Endothelial cell of umbilical vein (primary cell): Measurements from ENCODE around the gene AQP1. TPM values are rescaled to one million over a fixed set of nuclear protein-coding genes. Genes with fewer than 3 reads are reported as not detected.

Experiments
- BruUV-seq: library from RNA; stranded (reverse); fragments of 400-500 nt; replicated peaks from 2 replicates; lab custom pipeline; 2021; lab: Mats Ljungman, UMichigan
- CTCF ChIA-PET: fragments of 300-600, 350-600 bp; sonication (Branson Sonifier 250); formaldehyde crosslinking; loops from one replicate; lab custom pipeline; 2021; ENCODE audit warnings: antibody characterized with exemption, inconsistent platforms; lab: Charles Lee
- POLR2A ChIA-PET: fragments of 300-600, 350-600 bp; sonication (Branson Sonifier 250); formaldehyde crosslinking; loops from one replicate; lab custom pipeline; 2021; ENCODE audit warnings: antibody characterized with exemption, inconsistent platforms; lab: Charles Lee
- DNase-seq: peaks from one replicate; pipeline ENCODE4 v3.0.0-alpha.2; 2011; ENCODE audit warnings: low read depth, low spot score
- FAIRE-seq: peaks from 2 replicates; lab custom pipeline; 2011; peaks lifted over from hg19 to GRCh38; lab: Jason Lieb, UNC
- H2AFZ ChIP-seq: 2 replicates; pipeline ENCODE4 v1.6.0; 2012; ENCODE audit warnings: low read depth, low read length, control low read depth, inconsistent platforms
- H3K27ac ChIP-seq: 2 replicates; pipeline ENCODE4 v1.5.1; 2011; ENCODE audit warnings: low read depth, mild to moderate bottlenecking, control low read depth, low read length, moderate library complexity; ENCODE audit not compliant: insufficient read depth
- H3K27me3 ChIP-seq, 2 experiments: 2 replicates each; pipeline versions ENCODE4 v1.6.0 to v1.6.1; 2011; ENCODE audit warnings: low read length in 2 of 2, mixed read lengths in 1 of 2; ENCODE audit not compliant: control insufficient read depth in 2 of 2, insufficient read depth in 2 of 2
- H3K36me3 ChIP-seq, 2 experiments: 2 replicates in 1 of 2; 3 replicates in 1 of 2; pipeline ENCODE4 v1.5.1; 2011; ENCODE audit warnings: low read length in 2 of 2, mild to moderate bottlenecking in 1 of 2, moderate library complexity in 1 of 2; ENCODE audit not compliant: control insufficient read depth in 2 of 2, insufficient read depth in 2 of 2; ENCODE audit errors: extremely low read depth in 1 of 2
- H3K4me1 ChIP-seq: 3 replicates; pipeline ENCODE4 v1.5.1; 2011; ENCODE audit warnings: mild to moderate bottlenecking, low read length; ENCODE audit not compliant: control insufficient read depth, insufficient read depth; ENCODE audit errors: extremely low read depth
- H3K4me2 ChIP-seq: 2 replicates; pipeline ENCODE4 v1.6.1; 2011; ENCODE audit warnings: low read length, control low read depth, mixed read lengths; ENCODE audit not compliant: insufficient read depth
- H3K4me3 ChIP-seq, 3 experiments: fragments of 200-600 bp in 1 of 3; sonication (generic), shearing (Covaris generic) in 1 of 3; replicated peaks in 1 of 3; 2 replicates each; pipeline ENCODE4 v1.5.1; 2011 to 2016; ENCODE audit warnings: control low read depth in 3 of 3, low read length in 3 of 3, mild to moderate bottlenecking in 2 of 3, inconsistent platforms in 1 of 3, low read depth in 1 of 3, moderate library complexity in 1 of 3; ENCODE audit not compliant: insufficient read depth in 1 of 3
- H3K79me2 ChIP-seq: 2 replicates; pipeline ENCODE4 v1.6.0; 2012; ENCODE audit warnings: low read length, inconsistent platforms; ENCODE audit not compliant: control insufficient read depth, insufficient read depth
- H3K9ac ChIP-seq: replicated peaks from 2 replicates; pipeline ENCODE3; 2011; ENCODE audit warnings: low read length, control low read depth; ENCODE audit not compliant: insufficient read depth; ENCODE audit errors: extremely low read depth
- H3K9me1 ChIP-seq: replicated peaks from 3 replicates; pipeline ENCODE4 v1.6.0; 2011; ENCODE audit warnings: mild to moderate bottlenecking, low read length; ENCODE audit not compliant: control insufficient read depth, insufficient read depth; ENCODE audit errors: extremely low read depth
- H3K9me3 ChIP-seq: replicated peaks from 2 replicates; pipeline ENCODE4 v1.5.1; 2012; ENCODE audit warnings: low read length, inconsistent platforms; ENCODE audit not compliant: control insufficient read depth, insufficient read depth
- H4K20me1 ChIP-seq: replicated peaks from 2 replicates; pipeline ENCODE3; 2011; ENCODE audit warnings: mild to moderate bottlenecking, low read length; ENCODE audit not compliant: control insufficient read depth, insufficient read depth; ENCODE audit errors: extremely low read depth
- EZH2 ChIP-seq: IDR thresholded peaks from 2 replicates; pipeline ENCODE4 v1.6.1; 2012; ENCODE audit warnings: borderline replicate concordance, low read depth, mild to moderate bottlenecking, moderate library complexity, low read length, inconsistent platforms; ENCODE audit not compliant: severe bottlenecking
- FOS ChIP-seq: IDR thresholded peaks from 2 replicates; pipeline ENCODE4 v1.6.1; 2011; ENCODE audit warnings: mild to moderate bottlenecking, low read length, moderate library complexity, borderline replicate concordance; ENCODE audit not compliant: insufficient read depth
- JUN ChIP-seq: IDR thresholded peaks from 2 replicates; pipeline ENCODE4 v1.6.1; 2011; ENCODE audit warnings: borderline replicate concordance, low read depth; ENCODE audit not compliant: insufficient read length, insufficient read depth
- MYC ChIP-seq: IDR thresholded peaks from one replicate; pipeline ENCODE4 v1.6.1; 2011; ENCODE audit warnings: mild to moderate bottlenecking, low read depth, low read length
- POLR2A ChIP-seq: IDR thresholded peaks from 2 replicates; pipeline ENCODE4 v1.6.1; 2012; ENCODE audit warnings: low read depth, mild to moderate bottlenecking, control low read depth, low read length
- dilution Hi-C: fragments of 300-500 bp; cut with MboI; formaldehyde crosslinking; loops from one replicate; pipeline ENCODE4 v1.15.0; 2019; ENCODE audit warnings: low sequenced_read_pairs; ENCODE audit not compliant: extremely low pct_ligation_motif_present
- intact Hi-C: fragments of 100-400 bp; cut with micrococcal nuclease; formaldehyde crosslinking; loops from one replicate; pipeline ENCODE4 v1.10.0; 2022
- polyA plus RNA-seq, 4 experiments: library from polyadenylated mRNA; depleted of rRNA in 3 of 4; stranded (reverse) in 3 of 4; unstranded in 1 of 4; fragments of >200 nt; gene quantifications; 2 replicates each; pipeline versions ENCODE4 v1.2.1 to v1.2.3, GENCODE V29; 2011 to 2012; ENCODE audit warnings: missing spikeins in 1 of 4
- total RNA-seq: library from RNA; stranded (reverse); gene quantifications from 2 replicates; pipeline ENCODE4 v1.2.3, GENCODE V29; 2021
- TF ChIP-seq, protein P1 (sequence below), 2 donors: IDR thresholded peaks; 1 replicate in 1 of 2; 2 replicates in 1 of 2; pipeline ENCODE4 v1.5.1; 2011; ENCODE audit warnings: low read length in 2 of 2, mild to moderate bottlenecking in 2 of 2, moderate library complexity in 2 of 2, control low read depth in 1 of 2, inconsistent platforms in 1 of 2, low read depth in 1 of 2; ENCODE audit not compliant: insufficient read depth in 1 of 2; ENCODE audit errors: extremely low read depth in 1 of 2
- TF ChIP-seq, protein P2 (sequence below): IDR thresholded peaks from 2 replicates; pipeline ENCODE4 v1.6.1; 2011; ENCODE audit not compliant: insufficient read depth, insufficient read length

The AQP1 gene
- total and polyA plus RNA-seq, 2 donors (not counting 3 experiments of a cell fraction or from before 2014, with no cell fraction given): 11.7 to 15.9 TPM

GRCh38 chr7:30890226-30890625 is 21.4 kb upstream of the AQP1 start:
- H3K9ac ChIP-seq: no peak overlapping the region
- FAIRE-seq (no peak), DNase-seq (no peak)
- no peak overlapping the region for H3K27ac ChIP-seq
- no peak overlapping the region for H3K4me2 ChIP-seq
- dilution Hi-C loops (no loop called here), intact Hi-C loops (no loop called here)
- H3K79me2 ChIP-seq: no peaks in the 10 kb centered on the region
- CTCF ChIA-PET: no interaction called here
- POLR2A ChIA-PET: no interaction called here
- H3K9me3 ChIP-seq: no peaks in the 10 kb centered on the region
- TF ChIP-seq, protein P1, sequence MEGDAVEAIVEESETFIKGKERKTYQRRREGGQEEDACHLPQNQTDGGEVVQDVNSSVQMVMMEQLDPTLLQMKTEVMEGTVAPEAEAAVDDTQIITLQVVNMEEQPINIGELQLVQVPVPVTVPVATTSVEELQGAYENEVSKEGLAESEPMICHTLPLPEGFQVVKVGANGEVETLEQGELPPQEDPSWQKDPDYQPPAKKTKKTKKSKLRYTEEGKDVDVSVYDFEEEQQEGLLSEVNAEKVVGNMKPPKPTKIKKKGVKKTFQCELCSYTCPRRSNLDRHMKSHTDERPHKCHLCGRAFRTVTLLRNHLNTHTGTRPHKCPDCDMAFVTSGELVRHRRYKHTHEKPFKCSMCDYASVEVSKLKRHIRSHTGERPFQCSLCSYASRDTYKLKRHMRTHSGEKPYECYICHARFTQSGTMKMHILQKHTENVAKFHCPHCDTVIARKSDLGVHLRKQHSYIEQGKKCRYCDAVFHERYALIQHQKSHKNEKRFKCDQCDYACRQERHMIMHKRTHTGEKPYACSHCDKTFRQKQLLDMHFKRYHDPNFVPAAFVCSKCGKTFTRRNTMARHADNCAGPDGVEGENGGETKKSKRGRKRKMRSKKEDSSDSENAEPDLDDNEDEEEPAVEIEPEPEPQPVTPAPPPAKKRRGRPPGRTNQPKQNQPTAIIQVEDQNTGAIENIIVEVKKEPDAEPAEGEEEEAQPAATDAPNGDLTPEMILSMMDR (IDR thresholded peaks at IDR 0.05; ENCODE audit: extremely low read depth in 1 of 2, insufficient read depth in 1 of 2, low read depth in 1 of 2, low read length in 2 of 2): no peak
- TF ChIP-seq JUN: no peak
- TF ChIP-seq, protein P2, sequence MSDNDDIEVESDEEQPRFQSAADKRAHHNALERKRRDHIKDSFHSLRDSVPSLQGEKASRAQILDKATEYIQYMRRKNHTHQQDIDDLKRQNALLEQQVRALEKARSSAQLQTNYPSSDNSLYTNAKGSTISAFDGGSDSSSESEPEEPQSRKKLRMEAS: no peak
- no peak for TF ChIP-seq FOS
- no peak for TF ChIP-seq POLR2A
- TF ChIP-seq EZH2: no peak
- no peak for TF ChIP-seq MYC
- no TSS peak for BruUV-seq
- no peaks in the 10 kb centered on the region for H3K9me1 ChIP-seq
- no peaks in the 10 kb centered on the region for H4K20me1 ChIP-seq
- H3K4me1 ChIP-seq: peaks cover 17% of the 10 kb centered on the region
- peaks cover 25 to 28% of the 10 kb centered on the region in 2 experiments for H3K27me3 ChIP-seq
- H3K36me3 ChIP-seq: no peaks in the 10 kb centered on the region
- no peak overlapping the region for H2AFZ ChIP-seq
- no peak overlapping the region for H3K4me3 ChIP-seq
